Nephron (organoid): Measurements from ENCODE around the gene BAZ2B.

Experiments used
- H3K27ac Mint-ChIP-seq, 3 experiments: 2 replicates each; pipeline ENCODE4 v1.8.0; 2020; ENCODE audit warnings: mixed read lengths in 3 of 3, mild to moderate bottlenecking in 2 of 3, moderate library complexity in 1 of 3
- H3K27me3 Mint-ChIP-seq: 2 replicates; pipeline ENCODE4 v1.8.0; 2021; ENCODE audit warnings: low read depth, mild to moderate bottlenecking, moderate library complexity, mixed read lengths
- H3K36me3 Mint-ChIP-seq: 2 replicates; pipeline ENCODE4 v1.8.0; 2020; ENCODE audit warnings: low read depth, mixed read lengths
- H3K4me1 Mint-ChIP-seq: 2 replicates; pipeline ENCODE4 v1.8.0; 2020; ENCODE audit warnings: mixed read lengths
- H3K4me3 Mint-ChIP-seq, 3 experiments: 2 replicates each; pipeline ENCODE4 v1.8.0; 2020; ENCODE audit warnings: mild to moderate bottlenecking in 3 of 3, mixed read lengths in 3 of 3, moderate library complexity in 2 of 3
- H3K9me3 Mint-ChIP-seq: 2 replicates; pipeline ENCODE4 v1.8.0; 2020; ENCODE audit warnings: mixed read lengths
- CTCF ChIP-seq, 3 experiments: fragments of 200-600 bp; sonication (generic); IDR thresholded peaks; one replicate each; pipeline ENCODE4 v1.5.0; 2021; ENCODE audit warnings: antibody characterized with exemption in 3 of 3; ENCODE audit not compliant: unreplicated experiment in 3 of 3

BAZ2B gene

GRCh38 chr2:159531475-159531874 is 84.9 kb downstream of the BAZ2B start:
- Mint-ChIP-seq H3K4me3 (no peak overlapping the region), H3K4me1 (no peaks in the 10 kb centered on the region), H3K9me3 (no peaks in the 10 kb centered on the region), H3K27me3 (no peaks in the 10 kb centered on the region), H3K36me3 (peaks cover 22% of the 10 kb centered on the region), H3K27ac (no peak overlapping the region)
- TF ChIP-seq CTCF (IDR thresholded peaks at IDR 0.05; ENCODE audit: unreplicated experiment in 3 of 3): no peak

GRCh38 chr2:159526433-159526832 is 89.9 kb downstream of the BAZ2B start:
- H3K36me3 Mint-ChIP-seq: peaks cover 36% of the 10 kb centered on the region
- no peaks in the 10 kb centered on the region for H3K27me3 Mint-ChIP-seq
- H3K27ac Mint-ChIP-seq: no peak overlapping the region

GRCh38 chr2:159525012-159525411 is 91.3 kb downstream of the BAZ2B start:
- Mint-ChIP-seq H3K9me3 (no peaks in the 10 kb centered on the region), H3K36me3 (peaks cover 37% of the 10 kb centered on the region), H3K27me3 (no peaks in the 10 kb centered on the region), H3K4me1 (no peaks in the 10 kb centered on the region), H3K27ac (no peak overlapping the region), H3K4me3 (no peak overlapping the region)
- no peak for TF ChIP-seq CTCF (IDR thresholded peaks at IDR 0.05; ENCODE audit: unreplicated experiment in 3 of 3)

More at GRCh38 chr2:159526433-159526832, 89.9 kb downstream of the BAZ2B start:
- no peak for TF ChIP-seq CTCF (IDR thresholded peaks at IDR 0.05; ENCODE audit: unreplicated experiment in 3 of 3)
- Mint-ChIP-seq H3K9me3 (no peaks in the 10 kb centered on the region), H3K4me3 (no peak overlapping the region), H3K4me1 (no peaks in the 10 kb centered on the region)

GRCh38 chr2:159521272-159521671 is 95.1 kb downstream of the BAZ2B start:
- TF ChIP-seq CTCF (IDR thresholded peaks at IDR 0.05; ENCODE audit: unreplicated experiment in 3 of 3): no peak
- Mint-ChIP-seq H3K4me3 (no peak overlapping the region), H3K36me3 (peaks cover 22% of the 10 kb centered on the region), H3K9me3 (no peaks in the 10 kb centered on the region), H3K4me1 (peaks cover 4% of the 10 kb centered on the region), H3K27me3 (no peaks in the 10 kb centered on the region), H3K27ac (no peak overlapping the region)

GRCh38 chr2:159518321-159519005 is 97.9 kb downstream of the BAZ2B start:
- Mint-ChIP-seq H3K27me3 (no peaks in the 10 kb centered on the region), H3K4me1 (peaks cover 19% of the 10 kb centered on the region), H3K36me3 (peaks cover 13% of the 10 kb centered on the region), H3K9me3 (no peaks in the 10 kb centered on the region), H3K27ac (peak overlapping the region; percentile 40 to 77 (median 55)), H3K4me3 (no peak overlapping the region)
- TF ChIP-seq CTCF (IDR thresholded peaks at IDR 0.05; ENCODE audit: unreplicated experiment in 3 of 3): no peak

GRCh38 chr2:159516241-159516758 is 100.0 kb downstream of the BAZ2B start:
- H3K36me3 Mint-ChIP-seq: peaks cover 9% of the 10 kb centered on the region
- TF ChIP-seq CTCF (IDR thresholded peaks at IDR 0.05; ENCODE audit: unreplicated experiment in 3 of 3): no peak
- peak overlapping the region; percentile 90 to 93 (median 92) for H3K27ac Mint-ChIP-seq
- H3K9me3 Mint-ChIP-seq: no peaks in the 10 kb centered on the region
- peaks cover 21% of the 10 kb centered on the region for H3K4me1 Mint-ChIP-seq
- H3K4me3 Mint-ChIP-seq: peak overlapping the region; percentile 56 to 75 (median 68)
- no peaks in the 10 kb centered on the region for H3K27me3 Mint-ChIP-seq
